GM19438 (cell line): ENCODE data around the gene PCBP3.

Experiments used
- ATAC-seq: cut with Tn5 transposase; IDR thresholded peaks from one replicate; pipeline ENCODE4 v1.9.1; 2021; ENCODE audit warnings: low read depth; ENCODE audit not compliant: unreplicated experiment

The PCBP3 gene

GRCh38 chr21:45747233-45747766, 103.8 kb downstream of the PCBP3 start:
- ATAC-seq: no peak

- ATAC-seq: no peak
Measured at GRCh38 chr21:45747802-45748445, 104.4 kb downstream of the PCBP3 start.

GRCh38 chr21:45748593-45748992, 105.1 kb downstream of the PCBP3 start:
- ATAC-seq: no peak

- ATAC-seq: no peak
Measured at GRCh38 chr21:45749974-45750373, 106.4 kb downstream of the PCBP3 start.

GRCh38 chr21:45750936-45751335, 107.4 kb downstream of the PCBP3 start:
- no peak for ATAC-seq

- no peak for ATAC-seq
Measured at GRCh38 chr21:45753445-45753844, 109.9 kb downstream of the PCBP3 start.

- no peak for ATAC-seq
Measured at GRCh38 chr21:45756029-45756428, 112.5 kb downstream of the PCBP3 start.

GRCh38 chr21:45756669-45757068, 113.1 kb downstream of the PCBP3 start:
- ATAC-seq: no peak

GRCh38 chr21:45761704-45762103, 118.2 kb downstream of the PCBP3 start:
- ATAC-seq: no peak

GRCh38 chr21:45763074-45763473, 119.5 kb downstream of the PCBP3 start:
- ATAC-seq: no peak

- ATAC-seq: no peak
Measured at GRCh38 chr21:45763506-45763905, 120.0 kb downstream of the PCBP3 start.

- ATAC-seq: no peak
Measured at GRCh38 chr21:45764792-45765191, 121.3 kb downstream of the PCBP3 start.

- ATAC-seq: no peak
Measured at GRCh38 chr21:45765375-45765774, 121.8 kb downstream of the PCBP3 start.

- no peak for ATAC-seq
Measured at GRCh38 chr21:45766055-45766454, 122.5 kb downstream of the PCBP3 start.

- no peak for ATAC-seq
Measured at GRCh38 chr21:45766501-45766900, 123.0 kb downstream of the PCBP3 start.

- ATAC-seq: no peak
Measured at GRCh38 chr21:45767071-45768006, 123.8 kb downstream of the PCBP3 start.

- no peak for ATAC-seq
Measured at GRCh38 chr21:45768011-45768739, 124.7 kb downstream of the PCBP3 start.

- no peak for ATAC-seq
Measured at GRCh38 chr21:45768740-45769048, 125.2 kb downstream of the PCBP3 start.

- ATAC-seq: no peak
Measured at GRCh38 chr21:45769294-45769693, 125.8 kb downstream of the PCBP3 start.

- no peak for ATAC-seq
Measured at GRCh38 chr21:45769896-45770295, 126.4 kb downstream of the PCBP3 start.

GRCh38 chr21:45772180-45772579, 128.7 kb downstream of the PCBP3 start:
- ATAC-seq: no peak
